ENCODE measurements around the gene FANCC.

The FANCC gene

GRCh38 chr9:95182854-95183563 lies 134.5 kb downstream of the FANCC start:
- DNase-seq, result no peak

GRCh38 chr9:95181835-95182234 lies 135.7 kb downstream of the FANCC start:
- no peak for DNase-seq

- DNase-seq, result no peak
Measured at GRCh38 chr9:95181226-95181818, 136.2 kb downstream of the FANCC start.

GRCh38 chr9:95177617-95178016 lies 139.9 kb downstream of the FANCC start:
- DNase-seq, result no peak

GRCh38 chr9:95176755-95177319 lies 140.7 kb downstream of the FANCC start:
- DNase-seq, result no peak

- no peak for DNase-seq
Measured at GRCh38 chr9:95175523-95175922, 142.0 kb downstream of the FANCC start.

GRCh38 chr9:95174038-95174437 lies 143.5 kb downstream of the FANCC start:
- no peak for DNase-seq

GRCh38 chr9:95171596-95171995 lies 145.9 kb downstream of the FANCC start:
- no peak for DNase-seq

GRCh38 chr9:95171001-95171400 lies 146.5 kb downstream of the FANCC start:
- no peak for DNase-seq

GRCh38 chr9:95167998-95168397 lies 149.5 kb downstream of the FANCC start:
- DNase-seq, result peak; percentile 63

GRCh38 chr9:95165004-95165403 lies 152.5 kb downstream of the FANCC start:
- no peak for DNase-seq

GRCh38 chr9:95157481-95158151 lies 159.9 kb downstream of the FANCC start:
- DNase-seq, result peak; percentile 78

GRCh38 chr9:95156074-95156473 lies 161.4 kb downstream of the FANCC start:
- no peak for DNase-seq

- DNase-seq, result no peak
Measured at GRCh38 chr9:95155220-95155619, 162.3 kb downstream of the FANCC start.

- DNase-seq, result no peak
Measured at GRCh38 chr9:95150903-95151302, 166.6 kb downstream of the FANCC start.

- DNase-seq, result no peak
Measured at GRCh38 chr9:95148208-95148520, 169.3 kb downstream of the FANCC start.

GRCh38 chr9:95147452-95148207 lies 169.9 kb downstream of the FANCC start:
- no peak for DNase-seq

GRCh38 chr9:95143591-95144561 lies 173.6 kb downstream of the FANCC start:
- no peak for DNase-seq

GRCh38 chr9:95142728-95143127 lies 174.8 kb downstream of the FANCC start:
- no peak for DNase-seq

- DNase-seq, result no peak
Measured at GRCh38 chr9:95142315-95142714, 175.2 kb downstream of the FANCC start.

GRCh38 chr9:95140821-95141220 lies 176.7 kb downstream of the FANCC start:
- no peak for DNase-seq

- DNase-seq, result no peak
Measured at GRCh38 chr9:95139126-95139525, 178.4 kb downstream of the FANCC start.
